ENCODE data around the gene EDDM3A.
"Not testable (repeated sequence)": the region's sequence is repeated elsewhere in the genome, so short reads cannot be mapped to it uniquely, and the experiment has no call there.

The EDDM3A gene

DNA sequence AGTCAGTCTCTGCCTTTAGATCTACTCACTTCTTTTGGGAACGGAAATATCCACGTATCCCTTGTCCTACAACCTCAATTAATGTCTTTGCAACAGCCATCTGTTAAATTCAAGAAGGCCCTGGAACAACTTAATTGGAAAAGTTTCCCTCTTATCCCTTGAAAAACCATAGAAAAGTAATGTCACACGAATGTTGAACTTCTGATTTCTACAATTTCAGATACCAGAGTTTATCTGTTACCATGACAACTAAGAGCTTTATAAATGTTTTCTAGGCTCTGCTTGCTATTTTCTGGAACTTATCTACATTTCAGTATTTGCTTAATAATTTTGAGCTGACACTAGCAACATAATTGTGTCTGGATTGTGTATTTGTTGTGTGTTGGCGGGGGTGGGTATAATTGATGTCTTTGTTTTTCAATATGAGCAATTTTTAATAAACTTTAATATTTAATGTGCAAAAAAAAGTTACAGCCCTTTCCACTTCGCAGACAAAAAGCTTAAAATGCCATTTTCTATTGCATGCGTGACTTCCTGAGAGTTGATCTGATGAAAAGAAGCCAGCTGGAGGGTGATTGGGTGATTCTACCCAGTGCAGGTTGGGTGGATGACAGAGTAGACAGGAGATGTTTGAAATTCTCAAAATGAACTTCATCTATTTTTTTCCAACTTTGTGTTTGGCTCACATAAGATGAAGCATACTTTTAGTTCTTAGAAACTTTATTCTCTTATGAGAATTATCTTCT lies 11.8 kb upstream of the EDDM3A start:
- DNase-seq (ENCODE audit: low read depth): no peak

- no peak for DNase-seq (ENCODE audit: low read depth)
Observed at GRCh38 chr14:20734430-20734806, 11.3 kb upstream of the EDDM3A start.

DNA sequence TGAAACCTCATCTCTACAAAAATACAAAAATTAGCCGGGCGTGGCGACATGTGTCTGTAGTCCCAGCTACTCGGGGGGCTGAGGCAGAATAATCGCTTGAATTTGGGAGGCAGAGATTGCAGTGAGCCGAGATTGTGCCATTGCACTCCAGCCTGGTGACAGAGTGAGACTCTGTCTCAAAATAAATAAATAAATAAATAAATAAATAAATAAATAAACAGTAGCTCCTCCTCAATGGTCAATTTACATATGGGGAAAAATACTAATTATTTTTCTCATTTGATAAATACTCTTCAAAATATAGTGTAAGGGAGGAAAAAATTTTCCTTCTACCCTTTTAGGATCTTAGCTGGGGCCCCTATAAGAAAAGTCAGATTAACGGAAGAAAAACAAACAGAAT lies 7.4 kb upstream of the EDDM3A start:
- DNase-seq (ENCODE audit: low read depth): not testable (repeated sequence)

GRCh38 chr14:20742132-20742531 lies 3.6 kb upstream of the EDDM3A start:
- DNase-seq (ENCODE audit: low read depth): no peak

GRCh38 chr14:20743556-20743955 lies 2.1 kb upstream of the EDDM3A start:
- no peak for DNase-seq (ENCODE audit: low read depth)

DNA sequence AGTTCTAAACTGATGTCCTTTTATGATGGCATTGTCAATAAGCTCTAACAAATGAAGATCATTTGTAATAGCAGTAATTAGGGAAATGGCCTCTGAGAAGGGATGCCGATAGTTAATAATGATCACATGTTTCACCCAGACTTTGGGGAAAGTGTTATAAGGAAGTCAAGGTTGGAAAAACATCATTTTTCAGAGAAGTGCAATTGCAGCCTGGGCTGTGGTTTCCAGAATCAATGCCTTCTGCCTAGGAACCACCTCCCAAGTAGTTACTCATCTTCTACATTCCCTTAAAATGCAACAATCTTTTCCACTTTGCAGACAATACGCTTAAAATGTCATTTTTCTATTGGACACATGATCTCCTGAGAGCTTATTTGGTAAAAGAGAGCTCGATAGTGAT lies 879 bp downstream of the EDDM3A start:
- no peak for DNase-seq (ENCODE audit: low read depth)

GRCh38 chr14:20748439-20748838 lies 2.8 kb downstream of the EDDM3A start:
- no peak for DNase-seq (ENCODE audit: low read depth)

GRCh38 chr14:20750194-20750593 lies 4.5 kb downstream of the EDDM3A start:
- DNase-seq (ENCODE audit: low read depth): no peak

GRCh38 chr14:20751963-20752562 lies 6.4 kb downstream of the EDDM3A start:
- no peak for DNase-seq (ENCODE audit: low read depth)

- DNase-seq (ENCODE audit: low read depth): no peak
Observed at GRCh38 chr14:20754308-20754707, 8.6 kb downstream of the EDDM3A start.

DNA sequence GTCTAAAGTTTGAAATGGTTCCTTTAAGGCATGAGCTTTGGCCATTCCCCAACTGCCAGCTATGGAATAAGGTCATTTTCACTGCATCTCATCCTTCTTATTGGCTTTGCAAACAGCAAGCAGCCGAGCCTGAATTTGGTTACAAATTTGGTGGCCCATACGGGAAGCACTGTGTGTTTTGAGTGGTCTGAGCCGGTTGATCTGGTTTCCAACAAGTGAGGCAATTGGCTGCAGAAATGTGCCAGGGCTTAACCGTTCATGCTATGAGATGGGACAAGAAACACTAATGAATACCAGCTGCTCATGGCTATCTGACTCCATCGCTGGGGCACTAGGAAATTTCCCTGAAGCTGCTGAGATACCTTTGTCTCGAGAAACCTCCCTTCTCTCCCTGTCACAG lies 9.3 kb downstream of the EDDM3A start:
- no peak for DNase-seq (ENCODE audit: low read depth)

DNA sequence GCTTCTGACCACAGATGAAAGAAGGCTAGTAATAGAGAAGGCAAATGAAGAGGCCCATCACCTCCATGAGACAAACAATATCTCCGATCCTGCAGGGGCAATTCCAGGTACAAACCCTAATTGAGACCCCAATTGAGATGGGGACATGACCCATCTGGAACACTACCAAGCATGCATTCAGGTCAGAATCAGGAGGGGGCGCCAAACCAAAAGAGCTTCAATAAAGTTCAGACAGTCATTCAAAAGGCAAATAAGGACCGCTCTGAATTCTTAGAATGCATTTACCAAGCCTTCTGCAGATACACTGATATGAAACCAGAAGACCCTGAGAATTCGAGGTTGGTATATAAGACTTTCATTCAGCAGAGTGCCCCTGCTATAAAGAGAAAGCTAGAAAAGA lies 12.3 kb downstream of the EDDM3A start:
- DNase-seq (ENCODE audit: low read depth): no peak

DNA sequence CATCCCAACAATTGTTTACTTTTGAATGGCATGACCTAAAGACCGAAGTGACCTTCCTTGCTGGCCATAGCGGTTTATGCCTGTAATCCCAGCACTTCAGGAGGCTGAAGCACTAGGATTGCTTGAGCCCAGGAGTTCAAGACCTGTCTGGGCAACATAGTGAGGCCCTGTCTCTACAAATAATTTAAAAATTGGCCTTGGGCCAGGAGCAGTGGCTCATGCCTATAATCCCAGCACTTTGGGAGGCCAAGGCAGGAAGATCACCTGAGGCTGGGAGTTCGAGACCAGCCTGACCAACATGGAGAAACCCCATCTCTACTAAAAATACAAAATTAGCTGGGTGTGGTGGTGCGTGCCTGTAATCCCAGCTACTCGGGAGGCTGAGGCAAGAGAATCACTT lies 13.8 kb downstream of the EDDM3A start:
- not testable (repeated sequence) for DNase-seq (ENCODE audit: low read depth)

DNA sequence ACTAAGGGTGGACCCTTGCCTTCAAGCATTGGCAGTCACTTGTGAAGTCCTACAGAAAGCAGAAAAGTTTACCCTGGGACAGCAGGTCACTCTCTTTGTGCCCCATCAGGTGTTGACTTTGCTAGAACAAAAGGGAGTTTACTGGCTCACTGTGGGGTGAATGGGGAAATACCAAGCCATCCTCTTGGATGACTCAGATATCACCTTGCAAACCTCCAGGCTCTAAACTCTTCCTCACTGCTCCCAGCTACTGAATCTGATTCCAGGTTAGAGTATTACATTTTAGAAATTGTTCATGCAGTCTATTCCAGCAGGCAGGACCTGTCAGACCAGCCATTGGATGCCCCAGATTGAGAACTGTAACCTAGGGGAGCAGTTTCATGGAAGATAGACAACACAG lies 15.3 kb downstream of the EDDM3A start:
- no peak for DNase-seq (ENCODE audit: low read depth)

DNA sequence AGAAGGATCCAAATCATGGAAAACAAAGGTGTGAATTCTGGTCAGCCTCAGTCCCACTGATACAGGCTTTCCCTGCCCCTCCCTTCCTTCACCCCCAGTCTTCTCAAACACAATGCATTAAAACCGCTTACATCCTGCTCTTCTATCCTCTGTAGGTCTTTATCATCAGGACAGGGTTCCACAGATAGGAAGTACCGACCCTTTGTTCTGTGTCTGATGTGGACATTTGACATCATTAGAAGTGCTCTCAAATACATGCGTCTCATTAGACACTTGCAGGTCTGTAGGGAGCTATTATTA lies 22.9 kb downstream of the EDDM3A start:
- no peak for DNase-seq (ENCODE audit: low read depth)

DNA sequence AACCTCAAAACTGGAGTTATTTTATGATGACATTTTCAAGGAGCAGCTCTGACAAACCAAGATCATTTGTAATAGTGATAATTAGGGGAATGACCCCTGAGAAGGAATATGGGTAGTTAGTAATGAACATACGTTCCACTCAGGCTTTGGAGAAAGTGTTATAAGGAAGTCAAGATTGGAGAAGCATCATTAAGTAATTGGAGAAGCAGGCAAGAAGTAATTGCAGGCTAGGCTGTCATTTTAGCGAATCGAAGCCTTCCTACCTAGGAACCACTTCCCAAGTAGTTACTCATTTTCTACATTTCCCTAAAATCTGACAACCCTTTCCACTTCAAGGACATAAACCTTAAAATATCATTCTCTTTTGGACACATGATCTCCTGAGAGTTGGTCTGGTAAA lies 23.7 kb downstream of the EDDM3A start:
- no peak for DNase-seq (ENCODE audit: low read depth)

DNA sequence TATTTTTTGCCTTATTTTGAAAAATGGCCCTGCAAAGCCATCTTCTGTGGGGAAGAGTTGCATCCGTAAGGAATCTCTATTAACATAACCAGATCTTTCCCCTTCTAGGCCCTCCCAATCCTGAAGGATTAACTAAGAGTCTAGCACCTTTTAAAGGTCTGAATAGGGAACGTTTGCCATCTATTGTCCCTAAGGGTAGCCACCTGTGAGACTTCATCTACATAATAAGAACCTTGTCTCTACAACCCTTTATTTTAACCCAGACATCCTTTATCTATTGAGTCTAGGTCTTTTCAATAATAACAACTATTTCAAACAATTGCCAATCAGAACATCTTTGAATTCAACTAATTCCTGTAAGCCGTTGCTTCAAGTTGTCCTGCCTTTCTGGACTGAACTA lies 27.0 kb downstream of the EDDM3A start:
- DNase-seq (ENCODE audit: low read depth): no peak

DNA sequence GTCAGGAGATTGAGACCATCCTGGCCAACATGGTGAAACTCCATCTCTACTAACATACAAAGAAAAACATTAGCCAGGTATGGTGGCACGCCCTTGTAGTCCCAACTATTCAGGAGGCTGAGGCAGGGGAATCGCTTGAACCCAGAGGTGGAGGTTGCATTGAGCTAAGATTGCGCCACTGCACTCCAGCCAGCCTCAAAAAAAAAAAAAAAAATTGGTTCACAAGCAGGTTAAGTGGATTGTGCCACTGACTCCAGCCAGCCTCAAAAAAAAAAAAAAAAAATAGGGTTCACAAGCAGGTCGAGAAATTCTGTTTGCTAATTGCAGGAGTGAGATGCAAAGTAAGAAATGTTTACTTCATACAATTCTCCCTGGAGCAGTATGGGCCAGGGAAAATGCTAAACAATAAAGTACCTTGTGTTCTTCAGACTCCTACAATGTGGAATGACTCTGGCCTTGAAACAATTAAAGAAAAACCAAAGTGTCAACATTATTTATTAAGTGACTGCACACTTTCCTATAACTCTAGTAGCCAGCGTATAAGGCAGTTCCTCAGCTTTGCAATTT lies 28.7 kb downstream of the EDDM3A start:
- no peak for DNase-seq (ENCODE audit: low read depth)

- DNase-seq (ENCODE audit: low read depth): no peak
Observed at GRCh38 chr14:20775043-20775442, 29.4 kb downstream of the EDDM3A start.

DNA sequence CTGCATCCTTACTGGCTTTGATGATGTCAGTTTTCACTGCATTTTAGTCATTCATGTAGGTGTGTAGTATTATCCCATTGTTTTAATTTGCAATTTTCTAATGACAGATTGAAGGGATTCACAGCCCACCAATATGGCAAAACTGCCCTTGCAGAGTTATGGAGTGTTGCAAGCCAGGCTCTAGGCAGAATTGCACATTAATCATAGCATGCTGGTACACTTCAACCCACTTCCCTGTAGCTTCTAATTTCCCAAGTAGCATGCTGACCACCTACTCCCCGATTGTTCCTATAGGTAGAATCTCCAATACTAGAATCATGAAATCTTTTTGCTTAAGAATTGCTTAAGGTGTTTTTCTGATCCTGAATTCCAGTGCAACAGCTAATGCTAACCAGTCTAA lies 30.2 kb downstream of the EDDM3A start:
- DNase-seq (ENCODE audit: low read depth): no peak

- no peak for DNase-seq (ENCODE audit: low read depth)
Observed at GRCh38 chr14:20781803-20782202, 36.1 kb downstream of the EDDM3A start.

DNA sequence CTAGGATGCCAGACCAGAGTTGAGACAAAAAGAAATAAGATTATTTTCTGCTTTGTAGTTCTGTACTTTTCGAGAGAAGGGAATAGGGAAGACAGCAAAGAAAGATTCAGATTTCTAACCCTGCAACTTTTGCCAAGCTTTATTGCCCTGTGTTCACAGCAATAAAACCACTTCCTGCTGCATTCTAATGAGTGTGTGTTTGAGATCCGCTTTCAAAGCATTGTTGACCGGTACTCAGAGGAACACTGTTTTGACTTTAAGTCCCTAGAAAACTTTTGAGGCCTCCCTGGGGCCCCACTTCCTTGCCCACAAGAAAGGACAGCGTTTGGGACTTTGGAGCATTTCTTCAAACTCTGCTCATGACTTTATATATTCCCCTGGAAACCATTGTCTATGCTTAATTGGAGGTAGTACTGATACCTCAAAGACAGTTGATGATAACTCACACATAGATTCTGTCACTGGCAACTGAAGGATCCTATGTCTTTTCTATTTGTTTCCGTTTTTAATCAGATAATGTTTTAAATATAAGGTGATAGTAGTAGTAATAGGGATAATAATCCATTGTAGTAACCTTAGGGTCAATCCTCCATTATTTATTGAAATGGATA lies 36.7 kb downstream of the EDDM3A start:
- DNase-seq (ENCODE audit: low read depth): no peak

- DNase-seq (ENCODE audit: low read depth): no peak
Observed at GRCh38 chr14:20787025-20787424, 41.3 kb downstream of the EDDM3A start.
